GM18867 (cell line): ENCODE measurements around the gene SARS1.

Source experiments
- ATAC-seq: cut with Tn5 transposase; IDR thresholded peaks from one replicate; pipeline ENCODE4 v1.9.1; 2021; ENCODE audit warnings: mild to moderate bottlenecking, moderate library complexity; ENCODE audit not compliant: unreplicated experiment

Gene SARS1

GRCh38 chr1:109259674-109260557 lies 46.2 kb downstream of the SARS1 start:
- ATAC-seq: no peak

- no peak for ATAC-seq
Measured at GRCh38 chr1:109261006-109261405, 47.3 kb downstream of the SARS1 start.

GRCh38 chr1:109261578-109261977 lies 47.9 kb downstream of the SARS1 start:
- no peak for ATAC-seq

- no peak for ATAC-seq
Measured at GRCh38 chr1:109262231-109263055, 48.7 kb downstream of the SARS1 start.

GRCh38 chr1:109263234-109263596 lies 49.5 kb downstream of the SARS1 start:
- peak; percentile 4 for ATAC-seq

GRCh38 chr1:109263597-109264378 lies 50.1 kb downstream of the SARS1 start:
- peak; percentile 77 for ATAC-seq

- ATAC-seq: no peak
Measured at GRCh38 chr1:109264379-109264755, 50.6 kb downstream of the SARS1 start.

GRCh38 chr1:109265016-109265415 lies 51.3 kb downstream of the SARS1 start:
- ATAC-seq: no peak

GRCh38 chr1:109265741-109266330 lies 52.1 kb downstream of the SARS1 start:
- ATAC-seq: no peak

- no peak for ATAC-seq
Measured at GRCh38 chr1:109266965-109267364, 53.2 kb downstream of the SARS1 start.

- no peak for ATAC-seq
Measured at GRCh38 chr1:109267743-109268300, 54.1 kb downstream of the SARS1 start.

- ATAC-seq: no peak
Measured at GRCh38 chr1:109268431-109269211, 54.9 kb downstream of the SARS1 start.

GRCh38 chr1:109269212-109269980 lies 55.7 kb downstream of the SARS1 start:
- no peak for ATAC-seq

GRCh38 chr1:109269981-109270622 lies 56.4 kb downstream of the SARS1 start:
- no peak for ATAC-seq

- ATAC-seq: no peak
Measured at GRCh38 chr1:109270623-109271317, 57.1 kb downstream of the SARS1 start.

- ATAC-seq: no peak
Measured at GRCh38 chr1:109271458-109271857, 57.7 kb downstream of the SARS1 start.

GRCh38 chr1:109272021-109272799 lies 58.5 kb downstream of the SARS1 start:
- ATAC-seq: no peak
